DMS 273 (cell line): ENCODE results near the gene PODXL2.

ENCODE experiments used
- DNase-seq: peaks from one replicate; lab custom pipeline; 2025; ENCODE audit not compliant: unreplicated experiment; lab: John Stamatoyannopoulos, UW

The PODXL2 gene

GRCh38 chr3:127687228-127687737 is 58.3 kb downstream of the PODXL2 start:
- DNase-seq: no peak

- DNase-seq: no peak
Observed at GRCh38 chr3:127688022-127688415, 59.0 kb downstream of the PODXL2 start.

GRCh38 chr3:127688416-127689265 is 59.7 kb downstream of the PODXL2 start:
- peak; percentile 95 for DNase-seq

- DNase-seq: no peak
Observed at GRCh38 chr3:127689266-127689860, 60.4 kb downstream of the PODXL2 start.

- no peak for DNase-seq
Observed at GRCh38 chr3:127690106-127690505, 61.1 kb downstream of the PODXL2 start.

- DNase-seq: peak; percentile 81
Observed at GRCh38 chr3:127690823-127691452, 62.0 kb downstream of the PODXL2 start.

GRCh38 chr3:127691489-127691888 is 62.5 kb downstream of the PODXL2 start:
- DNase-seq: no peak

- no peak for DNase-seq
Observed at GRCh38 chr3:127691974-127692373, 63.0 kb downstream of the PODXL2 start.

GRCh38 chr3:127692501-127693335 is 63.7 kb downstream of the PODXL2 start:
- no peak for DNase-seq

- DNase-seq: no peak
Observed at GRCh38 chr3:127693336-127693843, 64.4 kb downstream of the PODXL2 start.

GRCh38 chr3:127694467-127695215 is 65.7 kb downstream of the PODXL2 start:
- peak; percentile 91 for DNase-seq

- DNase-seq: peak; percentile 98
Observed at GRCh38 chr3:127697551-127698240, 68.7 kb downstream of the PODXL2 start.

GRCh38 chr3:127698286-127698685 is 69.3 kb downstream of the PODXL2 start:
- DNase-seq: peak; percentile 69

GRCh38 chr3:127698691-127699415 is 69.9 kb downstream of the PODXL2 start:
- DNase-seq: peak; percentile 62

GRCh38 chr3:127699416-127700300 is 70.7 kb downstream of the PODXL2 start:
- peak; percentile 95 for DNase-seq

- DNase-seq: no peak
Observed at GRCh38 chr3:127700406-127700805, 71.4 kb downstream of the PODXL2 start.

GRCh38 chr3:127701280-127701911 is 72.4 kb downstream of the PODXL2 start:
- DNase-seq: no peak
